Activated CD4-positive, CD25-positive, alpha-beta regulatory T cell treated with anti-CD3 and anti-CD28 coated beads, Interleukin-2, amount 50 U/mL, for 24 hours (primary cell): ENCODE results near the gene TCP11.

ENCODE experiments used
- ATAC-seq, 2 donors: fragments of 150-1000 bp; cut with Tn5 transposase; one replicate each; pipeline ENCODE4 v1.10.0; 2021; ENCODE audit warnings: mild to moderate bottlenecking in 1 of 2, moderate library complexity in 1 of 2

The TCP11 gene

DNA sequence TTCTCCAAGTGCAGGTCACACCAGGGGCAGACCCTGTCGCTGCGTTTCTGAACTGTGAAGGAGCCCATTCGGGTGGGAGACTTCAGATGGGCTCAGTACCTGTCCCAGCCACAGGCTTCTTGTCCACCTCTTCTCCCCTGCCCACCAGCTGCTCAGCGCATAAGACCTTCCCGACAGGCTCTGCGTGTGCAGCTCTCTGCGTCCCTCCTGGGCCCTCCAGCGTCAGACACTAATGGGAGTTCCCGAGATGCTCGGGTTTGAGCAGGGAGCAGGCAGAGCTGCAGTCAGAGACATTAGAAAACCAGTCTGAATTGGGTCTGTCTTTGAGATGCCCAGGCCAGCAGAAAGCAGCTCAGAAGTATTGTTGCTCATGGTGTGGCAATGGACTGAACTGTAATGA is 50.4 kb downstream of the TCP11 start:
- ATAC-seq: no peak

DNA sequence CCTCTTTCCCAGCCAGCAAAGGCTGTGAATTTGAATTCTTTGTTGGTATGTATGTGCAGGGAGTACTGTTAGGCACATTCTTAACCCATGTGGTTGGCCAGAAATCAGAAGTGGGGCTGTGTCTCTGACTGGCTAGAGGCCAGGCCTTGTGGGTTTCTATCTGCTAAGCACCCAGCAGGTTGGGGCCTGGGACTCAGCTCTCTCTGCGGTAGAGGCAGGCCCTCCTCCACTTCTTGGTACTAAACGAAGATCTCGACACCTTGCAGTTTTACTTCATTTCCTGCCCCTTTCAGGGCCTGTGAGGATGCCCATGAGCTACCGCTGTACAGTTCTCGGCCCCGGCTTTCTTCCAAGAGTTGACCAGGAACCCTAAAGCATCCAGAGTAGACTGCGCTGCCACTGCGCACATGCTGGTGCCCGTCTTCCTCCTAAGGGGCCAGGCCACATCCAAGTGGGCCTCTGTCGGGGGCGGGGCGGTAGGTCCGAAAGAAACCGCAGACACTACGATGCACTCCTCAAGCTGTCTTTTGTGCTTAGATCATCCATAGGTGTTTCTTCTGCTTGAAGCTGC is 51.1 kb downstream of the TCP11 start:
- no peak for ATAC-seq

DNA sequence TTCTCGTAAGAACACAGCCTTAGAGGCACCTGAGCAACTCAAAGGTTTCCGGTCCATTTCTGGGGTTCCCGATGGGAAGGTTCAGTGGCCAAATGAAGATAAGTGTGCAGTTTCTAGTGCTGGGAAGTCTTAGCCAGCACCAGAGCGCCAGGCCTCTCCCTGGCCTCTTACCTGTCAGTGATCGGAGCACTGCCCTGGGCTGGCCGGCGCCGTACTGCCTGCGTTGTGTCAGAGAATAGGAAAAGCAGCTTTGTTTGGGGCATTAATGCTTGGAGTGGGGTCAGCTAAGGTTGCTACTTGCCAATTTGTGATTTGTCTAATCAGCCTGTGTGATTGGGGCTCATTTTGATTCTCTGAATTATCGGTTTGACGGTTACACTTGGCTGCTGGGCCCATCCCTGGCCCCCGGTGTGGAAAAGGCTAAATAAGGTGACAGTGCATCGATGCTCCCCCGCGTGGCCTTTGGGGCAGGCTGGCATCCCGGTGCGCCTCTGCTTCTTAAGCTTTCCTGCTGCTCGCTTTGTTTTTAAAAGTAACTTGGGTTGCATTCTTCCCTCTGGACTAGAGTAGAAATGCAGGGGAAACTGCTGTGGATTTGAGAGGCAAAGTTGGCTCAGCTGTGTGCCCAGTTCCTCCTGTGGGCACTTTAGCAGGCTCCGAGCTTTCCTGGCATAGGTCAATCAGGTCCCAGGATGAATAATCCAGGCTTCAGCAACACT is 51.8 kb downstream of the TCP11 start:
- no peak for ATAC-seq

DNA sequence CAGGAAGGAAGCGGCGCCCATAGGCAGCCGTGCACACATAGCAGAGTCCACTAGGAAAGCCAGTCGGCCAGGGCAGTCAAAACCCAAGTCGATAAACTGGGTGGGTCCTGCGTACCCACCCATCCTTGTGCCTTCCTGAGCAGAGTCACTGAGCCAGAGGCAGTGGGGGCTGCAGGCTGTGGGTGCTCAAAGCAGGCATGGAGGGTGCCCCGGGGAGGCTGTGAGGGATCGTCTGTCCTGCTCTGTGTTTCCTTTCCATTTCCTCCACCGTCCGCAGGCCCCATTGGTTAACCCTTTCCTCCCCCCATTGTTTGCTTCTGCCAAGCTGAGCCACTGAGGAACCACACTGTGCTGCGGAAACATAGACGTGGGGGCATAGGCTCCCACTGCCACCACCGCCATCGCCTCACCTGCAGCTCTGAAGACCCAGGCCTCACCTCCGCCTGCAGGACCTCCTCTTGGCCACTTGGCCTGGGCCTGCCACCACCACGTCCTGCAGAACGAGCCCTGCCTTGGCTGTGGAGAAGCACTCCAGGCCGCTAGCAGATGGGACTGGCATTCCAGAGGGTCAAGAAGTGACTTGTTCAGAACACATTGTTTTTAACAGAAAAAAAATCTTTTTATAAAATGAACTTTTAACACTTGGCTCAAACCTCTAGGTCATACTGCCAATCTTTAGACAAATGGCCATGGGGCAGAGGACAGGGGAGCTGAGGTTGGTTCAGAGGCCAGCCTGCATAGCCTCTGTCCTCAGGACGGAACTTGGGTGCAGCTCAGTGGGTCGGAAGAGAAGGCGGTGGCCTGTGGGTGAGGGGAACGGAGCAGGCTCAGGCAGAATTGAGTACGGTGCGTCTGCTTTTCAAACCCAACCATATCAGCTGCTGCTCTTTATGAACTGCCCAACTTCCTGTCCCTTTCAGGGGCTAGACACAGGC is 52.6 kb downstream of the TCP11 start:
- ATAC-seq: no peak

DNA sequence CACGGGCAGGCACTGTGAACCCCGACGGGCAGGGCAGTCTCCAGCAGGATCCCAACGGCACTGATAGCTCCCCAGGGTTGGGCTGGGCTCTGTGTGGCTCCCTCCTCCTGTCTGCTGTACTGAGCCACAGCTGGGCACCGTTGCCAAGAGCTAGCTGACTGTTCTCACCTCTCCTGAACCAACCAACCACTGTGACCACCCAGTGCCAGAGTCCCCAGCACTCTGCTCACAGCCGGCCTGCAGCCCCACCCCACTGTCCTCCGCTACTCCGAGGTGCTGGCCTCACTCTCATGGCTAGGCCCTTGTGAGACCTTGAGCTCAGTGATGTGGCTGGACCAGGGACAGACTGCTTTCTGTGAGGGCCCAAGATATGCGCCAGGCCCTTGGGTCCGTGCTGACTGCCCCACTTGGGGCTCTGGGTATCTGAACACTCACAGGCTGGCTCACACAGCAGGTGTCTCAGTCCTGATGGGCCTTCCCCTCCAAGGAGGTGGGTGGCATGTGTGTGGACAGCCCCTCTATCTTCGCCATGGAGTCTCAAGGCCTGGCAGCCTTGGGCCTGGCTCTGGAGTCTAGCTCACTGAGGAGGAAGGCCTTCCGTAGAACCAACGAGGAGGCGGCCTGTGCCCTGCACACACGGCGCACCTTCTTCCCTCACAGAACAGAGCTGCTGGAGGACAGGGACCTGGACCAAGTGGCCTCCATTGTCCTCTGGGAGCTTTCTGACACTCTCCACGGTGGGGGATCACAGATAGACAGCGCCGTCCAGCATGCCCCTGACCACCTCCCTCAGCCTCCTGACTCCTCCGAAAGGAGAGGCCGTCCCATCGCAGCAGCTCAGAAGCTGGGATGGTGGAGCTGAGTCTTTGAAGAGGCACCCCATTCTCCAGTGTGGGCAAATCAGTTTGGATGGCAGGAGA is 53.5 kb downstream of the TCP11 start:
- ATAC-seq: no peak

DNA sequence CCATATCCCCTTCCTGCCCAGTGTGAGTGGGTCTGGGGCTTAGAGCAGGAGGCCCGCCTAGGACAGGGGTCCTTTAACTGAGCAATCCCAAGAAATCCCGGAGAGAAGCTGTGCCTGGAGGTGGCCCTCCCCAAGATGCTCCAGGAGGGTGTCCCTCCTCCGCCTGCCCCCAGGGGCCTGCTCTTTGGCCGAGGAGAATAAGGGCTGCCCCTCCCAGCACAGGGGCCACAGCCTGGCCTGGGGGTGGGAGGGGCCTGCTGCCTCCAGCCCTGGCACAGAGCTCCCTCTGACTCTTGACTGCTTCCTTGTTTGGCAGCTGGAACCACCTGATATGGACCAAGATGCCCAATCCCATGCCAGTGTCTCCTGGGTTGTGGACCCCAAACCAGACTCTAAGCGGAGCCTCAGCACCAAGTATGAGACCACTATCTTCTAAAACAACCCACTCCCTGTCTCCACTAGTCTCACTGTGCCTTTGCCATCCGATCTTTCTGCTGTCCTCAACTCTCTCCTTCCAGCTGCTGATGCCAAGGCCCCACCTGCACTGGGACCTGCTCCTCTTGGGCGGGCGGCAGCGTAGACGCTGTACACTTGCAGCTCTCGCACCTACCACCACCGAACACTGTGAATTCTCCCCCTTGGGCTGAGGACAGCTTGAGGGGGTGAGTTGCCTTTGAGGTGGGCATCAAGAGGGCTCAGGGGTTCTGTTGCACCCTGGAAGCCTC is 54.3 kb downstream of the TCP11 start:
- no peak for ATAC-seq

DNA sequence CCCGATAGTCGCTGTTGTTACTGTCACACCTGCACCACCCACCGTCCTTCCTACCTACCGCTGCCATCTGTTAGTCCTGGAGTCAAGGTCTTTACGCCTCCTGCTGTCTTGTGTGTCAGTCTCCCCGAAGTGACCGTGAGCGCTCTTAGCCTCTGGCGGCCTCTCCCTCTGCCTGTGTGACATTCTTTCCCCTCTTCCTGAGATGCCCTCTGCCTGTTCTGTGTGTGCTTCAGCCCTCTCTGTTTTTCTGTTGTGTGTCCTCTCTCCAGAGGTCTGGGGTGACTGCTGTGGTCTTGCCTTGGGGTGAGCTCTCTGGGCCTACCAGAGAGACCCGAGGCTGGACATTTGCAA is 54.9 kb downstream of the TCP11 start:
- ATAC-seq: no peak

DNA sequence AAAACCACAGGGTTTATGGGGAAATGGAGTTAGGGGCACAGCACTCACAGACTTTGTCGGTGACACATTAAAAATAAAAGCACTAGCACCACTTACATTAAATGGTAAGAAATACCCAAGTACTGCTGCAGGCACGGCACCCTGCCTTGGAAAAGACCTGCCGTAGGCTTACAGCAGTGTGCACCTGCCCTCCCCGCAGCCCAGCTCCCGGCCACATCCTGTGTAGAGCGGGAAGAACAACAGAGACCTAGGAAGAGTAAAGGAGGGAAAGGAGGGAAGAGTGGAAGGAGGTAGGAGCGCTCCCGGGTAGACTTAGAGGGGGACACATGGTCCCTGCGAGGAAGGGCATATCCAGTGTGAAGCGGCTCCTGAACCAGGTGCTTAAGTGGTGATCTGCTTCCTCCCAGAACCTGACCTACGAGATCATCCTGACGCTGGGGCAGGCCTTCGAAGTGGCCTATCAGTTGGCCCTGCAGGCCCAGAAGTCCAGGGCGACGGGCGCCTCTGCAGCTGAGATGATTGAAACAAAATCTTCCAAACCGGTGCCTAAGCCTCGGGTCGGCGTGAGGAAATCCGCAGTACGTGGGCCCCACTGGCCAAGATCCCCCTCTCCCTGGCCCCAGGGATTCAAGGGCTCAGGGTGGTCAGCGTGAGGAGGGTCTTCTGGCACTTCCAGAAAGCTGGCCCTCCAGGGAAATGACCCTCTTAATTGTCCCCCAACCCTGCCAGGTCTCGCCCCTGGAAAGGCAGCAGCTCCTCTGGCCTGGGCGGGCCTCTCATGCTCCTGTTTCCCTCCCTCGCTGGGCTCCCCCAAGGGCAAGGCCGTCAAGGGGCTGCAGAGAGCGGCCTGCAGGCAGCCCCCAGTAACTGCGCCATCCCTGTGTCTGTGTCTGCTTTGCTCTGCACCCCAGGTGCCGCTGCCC is 55.5 kb downstream of the TCP11 start:
- ATAC-seq: no peak

DNA sequence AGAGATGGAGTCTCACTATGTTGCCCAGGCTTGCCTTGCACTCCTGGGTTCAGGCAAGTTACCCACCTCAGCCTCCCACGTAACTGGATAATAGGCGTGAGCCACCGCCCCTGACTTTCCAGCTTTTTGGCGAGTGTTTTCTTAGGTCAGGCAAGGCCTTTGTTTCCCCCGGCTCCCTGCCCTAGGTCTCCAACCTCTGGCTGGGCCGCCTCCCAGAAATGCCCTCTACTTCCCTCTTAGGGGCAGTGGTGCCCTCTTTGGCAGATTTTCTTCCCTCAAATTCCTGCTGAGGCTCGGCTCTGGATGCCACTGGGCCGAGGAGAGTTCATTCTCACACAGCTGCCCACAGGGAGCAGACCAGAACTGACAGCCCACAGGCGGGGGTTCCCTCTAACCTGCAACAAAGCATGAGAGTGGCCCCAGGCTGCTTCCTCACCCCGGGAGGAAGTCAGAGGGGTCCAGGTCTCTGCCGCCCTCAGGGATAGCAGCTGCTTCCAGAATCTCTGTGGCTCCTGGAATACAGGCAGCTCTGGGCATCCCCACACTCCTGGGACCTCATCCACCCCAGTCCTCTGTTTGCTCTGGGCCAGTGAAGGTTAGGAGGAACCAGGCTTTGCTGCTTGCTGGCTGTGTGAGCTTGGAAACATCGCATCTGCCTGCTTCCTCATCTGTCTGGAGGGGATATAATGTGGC is 56.5 kb downstream of the TCP11 start:
- ATAC-seq: no peak

DNA sequence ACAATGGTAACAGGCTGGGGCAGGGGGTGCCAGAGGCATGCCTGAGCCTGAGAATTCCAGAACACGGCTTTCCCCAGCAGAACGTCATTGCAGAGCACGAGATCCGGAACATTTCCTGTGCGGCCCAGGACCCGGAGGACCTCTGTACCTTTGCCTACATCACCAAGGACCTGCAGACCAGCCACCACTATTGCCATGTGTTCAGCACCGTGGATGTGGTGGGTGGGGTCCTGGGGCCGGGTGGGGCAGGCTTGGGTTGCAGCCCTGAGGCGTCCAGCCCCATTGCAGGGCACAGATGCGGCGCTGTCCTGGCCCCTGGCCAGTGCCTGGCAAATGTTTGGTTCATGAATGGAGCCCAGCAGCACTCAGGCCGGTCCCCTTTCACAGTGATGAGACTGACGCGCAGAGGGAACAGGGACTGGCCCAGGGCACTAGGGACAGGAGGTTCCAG is 57.1 kb downstream of the TCP11 start:
- ATAC-seq: no peak

DNA sequence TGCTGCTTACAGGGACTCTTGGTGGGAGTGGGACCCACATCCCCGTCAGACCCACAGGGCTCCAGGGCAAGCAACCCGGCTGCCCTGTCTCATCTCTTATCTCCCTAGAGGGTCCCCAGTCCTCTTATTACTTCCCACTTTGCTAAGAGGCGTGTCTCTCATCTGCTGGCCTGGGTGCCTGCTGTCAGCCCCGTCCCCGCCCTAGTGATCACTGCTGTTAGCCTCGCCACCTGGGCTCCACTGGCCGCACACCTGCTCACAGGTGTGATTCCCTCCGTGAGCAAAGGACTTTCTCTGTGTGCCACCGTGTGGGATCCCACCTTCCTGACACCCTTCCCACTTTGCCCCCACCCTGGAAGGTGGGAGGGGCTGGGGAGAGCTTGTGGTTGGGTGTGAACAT is 57.6 kb downstream of the TCP11 start:
- no peak for ATAC-seq

DNA sequence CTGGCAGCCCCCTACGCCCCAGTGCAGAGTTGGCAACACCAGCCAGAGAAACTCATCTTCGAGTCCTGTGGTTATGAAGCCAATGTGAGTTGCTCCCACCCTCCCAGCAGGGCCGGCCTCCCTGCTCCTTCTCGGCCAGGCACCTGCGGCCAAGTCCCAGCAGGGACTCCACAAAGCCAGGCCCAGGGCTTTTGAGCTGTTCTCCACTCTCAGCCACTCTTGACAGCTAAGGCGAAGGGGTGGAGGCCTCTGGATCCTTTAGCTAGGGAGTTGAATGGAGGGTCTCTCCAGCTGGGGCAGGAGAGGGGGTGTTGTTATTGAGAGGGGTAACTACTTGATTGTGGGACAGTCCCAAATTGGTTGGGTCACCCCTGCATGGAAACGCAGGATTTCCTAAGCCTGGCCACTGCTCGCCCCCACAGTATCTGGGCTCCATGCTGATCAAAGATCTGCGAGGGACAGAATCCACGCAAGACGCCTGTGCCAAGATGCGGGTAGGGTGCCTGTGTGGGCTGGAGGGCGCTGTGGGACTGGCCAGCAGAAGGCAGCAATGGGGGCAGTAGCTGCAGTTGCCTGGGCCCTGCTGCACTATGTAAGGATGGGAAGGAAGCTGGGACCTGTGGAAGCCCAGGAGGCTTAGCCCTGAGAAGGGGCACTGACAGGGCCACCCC is 58.3 kb downstream of the TCP11 start:
- ATAC-seq: no peak

DNA sequence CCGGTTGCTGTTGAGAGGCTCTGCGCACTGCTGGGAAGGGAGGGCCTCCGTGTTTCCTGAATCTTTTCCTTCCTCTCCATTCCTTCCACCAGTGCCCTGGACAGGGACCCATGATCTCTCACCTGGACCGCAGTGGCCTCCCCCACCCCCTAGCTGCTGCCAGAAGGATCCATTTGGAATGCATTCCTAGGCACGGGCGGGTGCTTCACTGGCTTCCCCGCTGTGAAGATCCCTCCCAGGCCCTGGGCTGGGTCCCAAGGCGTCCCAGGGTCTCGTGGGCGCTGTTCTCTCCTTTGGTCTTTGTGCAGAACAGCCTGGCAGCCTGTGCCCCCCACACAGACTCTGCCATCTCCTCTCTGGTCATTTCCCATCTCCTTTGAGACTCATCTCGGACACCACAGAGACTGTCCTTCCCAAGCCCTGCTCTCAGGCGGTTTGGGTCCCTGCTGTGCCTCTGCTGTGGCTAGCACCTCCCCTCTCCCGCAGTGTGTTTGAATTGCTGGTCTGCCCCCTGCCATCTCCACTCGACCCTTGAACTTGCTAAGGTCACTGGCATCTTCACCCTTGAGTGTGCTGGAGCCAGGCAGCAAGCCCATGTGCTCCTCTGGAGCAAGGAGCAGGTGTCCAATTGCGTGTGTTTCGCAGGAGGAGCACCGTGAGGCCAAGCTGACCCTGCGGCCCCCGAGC is 59.0 kb downstream of the TCP11 start:
- ATAC-seq: no peak

DNA sequence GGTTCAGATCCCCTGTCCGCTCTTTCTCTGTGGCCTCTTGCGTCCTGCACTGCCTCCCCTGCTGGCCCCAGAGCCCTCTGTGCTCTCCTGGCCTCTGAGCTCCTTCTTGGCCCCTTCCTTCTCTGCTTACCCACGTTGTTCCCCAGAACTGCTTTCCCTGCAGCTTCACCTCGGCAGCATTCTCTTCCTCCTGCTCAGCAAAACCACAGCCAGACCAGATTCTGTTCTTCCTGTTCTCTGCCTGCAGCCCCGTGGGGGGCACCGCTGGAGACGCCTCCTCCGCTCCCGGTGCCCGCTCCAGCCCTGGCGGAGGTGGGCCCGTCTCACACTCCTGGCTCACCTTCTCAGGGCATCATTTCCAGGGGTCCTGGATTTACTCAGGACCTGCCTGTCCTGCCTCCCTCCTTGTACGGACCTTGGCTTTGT is 59.7 kb downstream of the TCP11 start:
- ATAC-seq: no peak

DNA sequence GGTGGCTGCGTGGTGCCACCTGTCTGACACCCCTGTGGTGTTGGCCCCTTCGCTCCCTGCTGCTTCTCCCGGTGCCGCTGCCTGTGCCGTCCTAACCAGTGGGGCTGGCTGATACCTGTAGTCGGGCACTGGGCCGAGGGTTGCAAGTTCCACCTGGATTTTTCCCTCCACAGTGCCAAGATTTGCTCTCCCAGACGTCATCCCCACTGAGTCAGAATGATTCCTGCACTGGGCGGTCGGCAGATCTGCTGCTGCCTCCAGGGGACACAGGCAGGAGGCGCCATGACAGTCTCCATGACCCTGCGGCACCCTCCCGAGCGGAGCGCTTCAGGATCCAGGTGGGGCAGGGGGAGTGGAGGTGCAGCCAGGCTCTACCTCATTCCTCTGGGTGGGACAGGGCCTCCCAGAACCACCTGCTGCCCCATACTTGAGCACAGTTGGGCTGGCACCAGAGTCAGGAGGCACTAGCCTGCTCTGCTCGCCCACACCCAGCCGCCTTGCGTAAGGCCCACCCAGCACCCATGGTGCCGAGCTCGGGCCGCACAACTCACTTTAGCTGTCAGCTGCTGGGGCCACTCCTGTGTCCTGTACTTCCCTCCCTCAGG is 60.2 kb downstream of the TCP11 start:
- no peak for ATAC-seq

DNA sequence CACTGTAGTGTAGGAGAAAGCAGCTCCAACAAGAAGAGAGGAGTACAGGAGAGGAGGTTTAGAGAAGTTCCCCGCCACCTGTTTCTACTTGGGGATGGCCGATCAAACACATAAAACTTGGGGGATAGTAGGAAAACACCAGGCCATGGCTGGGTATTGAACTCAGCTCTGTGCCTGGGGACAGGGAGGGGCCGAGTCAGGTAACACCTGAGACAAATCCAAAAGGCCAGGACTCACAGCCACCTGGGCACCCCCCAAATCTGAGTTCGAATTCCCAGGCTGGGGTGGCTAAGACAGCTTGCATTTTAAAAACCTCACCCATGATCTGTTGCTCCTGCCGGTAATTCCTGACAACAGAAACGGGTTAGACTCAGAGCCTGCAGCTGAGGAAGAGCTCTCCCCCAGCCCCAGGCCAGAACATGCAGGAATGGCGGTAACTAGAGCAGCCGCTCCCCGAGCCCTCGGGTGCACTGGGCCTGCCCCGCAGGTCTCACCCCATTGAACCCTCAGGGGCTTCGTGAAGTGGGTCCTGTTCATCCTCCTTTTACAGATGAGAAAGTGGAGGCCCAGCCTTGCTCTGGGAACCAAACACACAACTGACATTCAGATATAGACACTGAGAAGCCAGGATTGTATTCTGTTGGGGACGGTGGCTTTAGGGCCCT is 61.0 kb downstream of the TCP11 start:
- ATAC-seq: no peak

DNA sequence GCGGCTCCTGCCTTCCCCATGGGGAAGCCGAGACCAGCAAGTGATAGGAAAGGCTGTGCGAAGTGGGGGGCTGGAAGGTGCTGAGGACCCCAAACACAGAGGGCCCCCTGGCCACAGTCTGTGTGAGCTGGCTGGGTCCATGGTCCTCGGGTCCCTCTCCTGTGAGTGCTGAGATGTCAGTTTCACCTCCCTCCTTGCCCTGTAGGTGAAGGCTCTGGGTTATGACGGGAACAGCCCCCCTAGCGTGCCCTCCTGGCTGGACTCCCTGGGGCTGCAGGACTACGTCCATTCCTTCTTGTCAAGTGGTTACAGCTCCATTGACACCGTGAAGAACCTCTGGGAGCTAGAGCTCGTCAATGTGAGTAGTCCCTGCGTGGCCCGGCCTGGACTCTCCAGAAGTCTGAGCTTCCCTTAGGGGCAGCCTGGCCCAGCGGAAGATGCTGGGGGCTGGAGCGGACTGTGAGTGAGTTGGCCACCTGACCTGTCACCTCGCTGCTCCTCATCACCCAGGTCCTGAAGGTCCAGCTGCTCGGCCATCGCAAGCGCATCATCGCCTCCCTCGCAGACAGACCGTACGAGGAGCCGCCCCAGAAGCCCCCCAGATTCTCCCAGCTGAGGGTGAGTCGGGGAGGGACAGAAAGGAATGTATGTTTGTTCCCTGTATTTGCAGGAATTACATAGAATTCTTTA is 61.7 kb downstream of the TCP11 start:
- no peak for ATAC-seq
